Effector memory CD8-positive, alpha-beta T cell (primary cell): Measurements from ENCODE around the gene LEMD3.

Experiments
- ATAC-seq: fragments of 150-1000 bp; cut with Tn5 transposase; replicated peaks from 2 replicates; pipeline ENCODE4 v1.10.0; 2021; ENCODE audit warnings: mild to moderate bottlenecking, moderate library complexity
- DNase-seq, 3 experiments: peaks; one replicate each; pipeline ENCODE4 v3.0.0; 2021
- H3K27ac Mint-ChIP-seq, 2 donors: one replicate each; pipeline ENCODE4 v1.8.0; 2022; ENCODE audit warnings: mild to moderate bottlenecking in 2 of 2, mixed read lengths in 2 of 2, moderate library complexity in 2 of 2
- H3K27me3 Mint-ChIP-seq, 2 donors: one replicate each; pipeline ENCODE4 v1.8.0; 2022; ENCODE audit warnings: mixed read lengths in 2 of 2
- H3K36me3 Mint-ChIP-seq: one replicate; pipeline ENCODE4 v1.8.0; 2022; ENCODE audit warnings: mild to moderate bottlenecking, moderate library complexity, mixed read lengths; ENCODE audit not compliant: insufficient read depth
- H3K4me1 Mint-ChIP-seq, 2 donors: one replicate each; pipeline ENCODE4 v1.8.0; 2022; ENCODE audit warnings: low read depth in 2 of 2, mixed read lengths in 2 of 2
- H3K4me3 Mint-ChIP-seq, 2 donors: one replicate each; pipeline ENCODE4 v1.8.0; 2022; ENCODE audit warnings: mild to moderate bottlenecking in 2 of 2, mixed read lengths in 2 of 2, moderate library complexity in 2 of 2
- H3K9me3 Mint-ChIP-seq, 2 donors: one replicate each; pipeline ENCODE4 v1.8.0; 2022; ENCODE audit warnings: mixed read lengths in 2 of 2
- total RNA-seq, 9 experiments: gene quantifications; one replicate each; lab custom pipeline; 2026; lab: John Stamatoyannopoulos, UW

The LEMD3 gene
- total RNA-seq: 76.1 to 140 (median 105) reads per million in 9 experiments

GRCh38 chr12:65169320-65170208, at the start of gene LEMD3:
Gene LEMD3 (plus strand): TSS chr12:65169583. CDS start chr12:65169597, 14 bp downstream.
- Mint-ChIP-seq H3K9me3 (no peaks in the 10 kb centered on the region), H3K36me3 (peaks cover 23% of the 10 kb centered on the region), H3K4me3 (peak within 1 kb of the TSS; percentile 92 to 93), H3K27me3 (peaks cover 0 to 7% of the 10 kb centered on the region in 2 donors), H3K27ac (peak within 1 kb of the TSS; percentile 99), H3K4me1 (peaks cover 25 to 27% of the 10 kb centered on the region in 2 donors)
- peak; percentile 90 for ATAC-seq
- peak; percentile 88 to 91 (median 90) for DNase-seq

GRCh38 chr12:65121049-65121955, 48.1 kb upstream of the LEMD3 start, which contains the start of gene WIF1:
Gene WIF1 (minus strand): TSS chr12:65121305. CDS start chr12:65121191, 114 bp downstream.
- DNase-seq: no peak
- Mint-ChIP-seq H3K4me1 (peaks cover 7 to 8% of the 10 kb centered on the region in 2 donors), H3K36me3 (no peaks in the 10 kb centered on the region), H3K27me3 (peaks cover 49 to 59% of the 10 kb centered on the region in 2 donors), H3K9me3 (no peaks in the 10 kb centered on the region), H3K4me3 (peak within 1 kb of the TSS; percentile 59 to 63), H3K27ac (no peak within 1 kb of the TSS)
- ATAC-seq: peak; percentile 61

- Mint-ChIP-seq H3K36me3 (no peaks in the 10 kb centered on the region), H3K27me3 (peaks cover 49 to 52% of the 10 kb centered on the region in 2 donors), H3K4me1 (peaks cover 7 to 8% of the 10 kb centered on the region in 2 donors), H3K4me3 (peak overlapping the region; percentile 59 to 63), H3K27ac (no peak overlapping the region), H3K9me3 (no peaks in the 10 kb centered on the region)
- ATAC-seq (no peak), DNase-seq (no peak)
These were observed 47.4 kb upstream of the LEMD3 start for GRCh38 chr12:65121956-65122469.

- H3K27me3 Mint-ChIP-seq: peaks cover 43 to 45% of the 10 kb centered on the region in 2 donors
- H3K9me3 Mint-ChIP-seq: no peaks in the 10 kb centered on the region
- H3K4me1 Mint-ChIP-seq: peaks cover 7 to 8% of the 10 kb centered on the region in 2 donors
- H3K36me3 Mint-ChIP-seq: no peaks in the 10 kb centered on the region
- no peak overlapping the region for H3K4me3 Mint-ChIP-seq
- ATAC-seq (no peak), DNase-seq (no peak)
- H3K27ac Mint-ChIP-seq: no peak overlapping the region
These were observed 46.7 kb upstream of the LEMD3 start for GRCh38 chr12:65122703-65123102.

GRCh38 chr12:65123435-65124063, 45.8 kb upstream of the LEMD3 start:
- Mint-ChIP-seq H3K4me3 (no peak overlapping the region), H3K27me3 (peaks cover 37 to 38% of the 10 kb centered on the region in 2 donors), H3K9me3 (no peaks in the 10 kb centered on the region), H3K36me3 (no peaks in the 10 kb centered on the region), H3K27ac (no peak overlapping the region), H3K4me1 (peaks cover 7 to 8% of the 10 kb centered on the region in 2 donors)
- ATAC-seq (no peak), DNase-seq (no peak)

- H3K27ac Mint-ChIP-seq: no peak overlapping the region
- no peaks in the 10 kb centered on the region for H3K9me3 Mint-ChIP-seq
- no peak for DNase-seq
- peaks cover 7 to 8% of the 10 kb centered on the region in 2 donors for H3K4me1 Mint-ChIP-seq
- H3K36me3 Mint-ChIP-seq: no peaks in the 10 kb centered on the region
- no peak overlapping the region for H3K4me3 Mint-ChIP-seq
- H3K27me3 Mint-ChIP-seq: peaks cover 25 to 37% of the 10 kb centered on the region in 2 donors
- ATAC-seq: no peak
These were observed 44.1 kb upstream of the LEMD3 start for GRCh38 chr12:65125247-65125646.

GRCh38 chr12:65125975-65126374, 43.4 kb upstream of the LEMD3 start:
- H3K36me3 Mint-ChIP-seq: no peaks in the 10 kb centered on the region
- H3K9me3 Mint-ChIP-seq: no peaks in the 10 kb centered on the region
- ATAC-seq (no peak), DNase-seq (no peak)
- H3K4me3 Mint-ChIP-seq: no peak overlapping the region
- no peak overlapping the region for H3K27ac Mint-ChIP-seq
- peaks cover 19 to 30% of the 10 kb centered on the region in 2 donors for H3K27me3 Mint-ChIP-seq
- H3K4me1 Mint-ChIP-seq: peaks cover under 1 to 5% of the 10 kb centered on the region in 2 donors

GRCh38 chr12:65126482-65126881, 42.9 kb upstream of the LEMD3 start:
- no peaks in the 10 kb centered on the region for H3K9me3 Mint-ChIP-seq
- no peaks in the 10 kb centered on the region for H3K36me3 Mint-ChIP-seq
- no peak overlapping the region for H3K27ac Mint-ChIP-seq
- ATAC-seq: peak; percentile 48
- peaks cover 0 to 5% of the 10 kb centered on the region in 2 donors for H3K4me1 Mint-ChIP-seq
- peak in 1 of 3 experiments; percentile 12 for DNase-seq
- peaks cover 21 to 25% of the 10 kb centered on the region in 2 donors for H3K27me3 Mint-ChIP-seq
- no peak overlapping the region for H3K4me3 Mint-ChIP-seq

- Mint-ChIP-seq H3K27ac (no peak overlapping the region), H3K9me3 (peaks cover 0 to 2% of the 10 kb centered on the region in 2 donors)
- ATAC-seq: no peak
These were observed 35.5 kb upstream of the LEMD3 start for GRCh38 chr12:65133879-65134278.

GRCh38 chr12:65139389-65139788, 30.0 kb upstream of the LEMD3 start:
- DNase-seq (no peak), ATAC-seq (no peak)
- Mint-ChIP-seq H3K27me3 (peaks cover 31 to 34% of the 10 kb centered on the region in 2 donors), H3K4me1 (no peaks in the 10 kb centered on the region), H3K36me3 (no peaks in the 10 kb centered on the region), H3K27ac (no peak overlapping the region), H3K4me3 (no peak overlapping the region), H3K9me3 (no peaks in the 10 kb centered on the region)

More at GRCh38 chr12:65133879-65134278, 35.5 kb upstream of the LEMD3 start:
- Mint-ChIP-seq H3K4me3 (no peak overlapping the region), H3K36me3 (no peaks in the 10 kb centered on the region), H3K4me1 (no peaks in the 10 kb centered on the region), H3K27me3 (peaks cover 20 to 25% of the 10 kb centered on the region in 2 donors)
- DNase-seq: no peak

GRCh38 chr12:65140738-65141137, 28.6 kb upstream of the LEMD3 start:
- Mint-ChIP-seq H3K4me1 (no peaks in the 10 kb centered on the region), H3K36me3 (no peaks in the 10 kb centered on the region), H3K27ac (no peak overlapping the region), H3K9me3 (no peaks in the 10 kb centered on the region), H3K27me3 (peaks cover 31 to 46% of the 10 kb centered on the region in 2 donors), H3K4me3 (no peak overlapping the region)
- no peak for ATAC-seq
- DNase-seq: no peak

GRCh38 chr12:65147312-65147905, 22.0 kb upstream of the LEMD3 start:
- H3K27ac Mint-ChIP-seq: no peak overlapping the region

More at GRCh38 chr12:65147312-65147905, 22.0 kb upstream of the LEMD3 start:
- ATAC-seq (no peak), DNase-seq (no peak)
- Mint-ChIP-seq H3K27me3 (peaks cover 30 to 61% of the 10 kb centered on the region in 2 donors), H3K4me3 (no peak overlapping the region), H3K36me3 (no peaks in the 10 kb centered on the region), H3K4me1 (no peaks in the 10 kb centered on the region), H3K9me3 (no peaks in the 10 kb centered on the region)
